Upper lobe of left lung (tissue), 4 donors: ENCODE results near the gene FGG.

Source experiments
- CTCF ChIP-seq, 6 experiments: fragments of 450-650 bp in 4 of 6; fragments of 200-600 bp in 2 of 6; sonication (generic) in 2 of 6; IDR thresholded peaks; one replicate each; pipeline ENCODE4 v1.5.1; 2016 to 2019; ENCODE audit warnings: antibody characterized with exemption in 6 of 6
- POLR2A ChIP-seq, 4 donors: fragments of 450-650 bp; IDR thresholded peaks; one replicate each; pipeline ENCODE4 v1.5.1; 2016 to 2017; ENCODE audit warnings: antibody characterized with exemption in 4 of 4, mild to moderate bottlenecking in 2 of 4

DNA sequence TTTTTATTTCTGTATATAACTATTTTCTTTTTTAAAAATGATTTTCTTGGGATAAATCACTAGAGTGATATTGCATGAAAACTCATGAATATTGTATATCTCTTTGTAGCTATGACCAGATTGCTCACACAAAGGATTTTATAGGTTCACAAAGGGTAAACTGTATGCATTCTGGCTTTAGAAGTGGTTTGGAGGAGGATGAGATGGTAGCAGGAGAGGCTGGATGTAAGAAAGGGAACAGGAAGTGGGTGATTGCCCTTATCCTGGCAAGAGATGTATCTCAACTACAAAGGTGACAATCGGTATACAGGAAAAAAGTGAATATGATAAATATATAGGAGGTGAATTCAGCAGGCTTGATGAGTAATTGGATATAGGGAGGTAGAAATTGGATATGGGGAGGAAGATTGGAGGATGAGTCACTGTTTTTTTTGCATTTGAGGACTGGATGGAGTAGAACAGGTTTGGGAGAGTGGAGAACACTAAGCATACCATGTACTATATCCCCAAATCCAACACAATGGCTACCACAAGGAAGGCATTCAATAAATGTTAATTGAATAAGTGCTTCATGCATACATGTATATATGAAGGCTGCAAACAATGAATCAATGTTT lies 9.9 kb downstream of the FGG start:
- TF ChIP-seq POLR2A (IDR thresholded peaks at IDR 0.05) (no peak), CTCF (IDR thresholded peaks at IDR 0.05) (no peak)
